ENCODE results near the gene BNC2. TPM values are rescaled to one million over a fixed set of nuclear protein-coding genes. Genes with fewer than 3 reads are reported as not detected.

BNC2 gene
- total and polyA plus RNA-seq, 2 experiments from 2014 or later: 19.3 to 20.7 TPM

DNA sequence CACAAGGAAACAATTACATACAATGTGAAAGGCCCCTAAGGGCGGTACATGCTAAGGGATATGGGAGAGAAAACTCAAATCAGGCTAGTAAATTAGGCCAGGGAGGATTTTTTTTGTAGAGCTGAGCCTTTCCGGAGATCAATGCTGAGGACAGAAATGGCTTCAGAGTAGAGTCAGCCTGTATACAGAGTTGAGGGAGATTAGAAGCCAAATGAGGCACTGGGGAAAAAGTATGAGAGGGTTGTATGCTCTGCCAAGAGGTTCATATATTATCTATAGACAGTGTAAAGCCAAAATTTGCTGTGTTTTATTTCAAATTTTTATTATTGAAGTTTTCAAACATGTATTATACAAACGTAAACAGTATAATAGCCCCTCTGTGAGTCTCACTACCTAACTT is 103.1 kb downstream of the BNC2 start:
- no peaks in the 10 kb centered on the region for H3K36me3 ChIP-seq (replicated peaks; ENCODE audit: insufficient read depth, low read depth)
- no peaks in the 10 kb centered on the region for H3K9me3 ChIP-seq (ENCODE audit: low read depth)
- H3K4me1 ChIP-seq (ENCODE audit: insufficient read depth): no peaks in the 10 kb centered on the region
- peaks cover 12% of the 10 kb centered on the region for H3K79me2 ChIP-seq
- H3K27ac ChIP-seq: no peak overlapping the region
- no peaks in the 10 kb centered on the region for H3K27me3 ChIP-seq
- 82% methylated on average over 3 of the region's 3 CpGs for WGBS (ENCODE audit: low lambda C conversion rate, missing lambda C conversion rate)
- no peak overlapping the region for H2AFZ ChIP-seq
- no peak for TF ChIP-seq EZH2 (IDR thresholded peaks at IDR 0.05; ENCODE audit: borderline replicate concordance)
- TF ChIP-seq, protein P1, sequence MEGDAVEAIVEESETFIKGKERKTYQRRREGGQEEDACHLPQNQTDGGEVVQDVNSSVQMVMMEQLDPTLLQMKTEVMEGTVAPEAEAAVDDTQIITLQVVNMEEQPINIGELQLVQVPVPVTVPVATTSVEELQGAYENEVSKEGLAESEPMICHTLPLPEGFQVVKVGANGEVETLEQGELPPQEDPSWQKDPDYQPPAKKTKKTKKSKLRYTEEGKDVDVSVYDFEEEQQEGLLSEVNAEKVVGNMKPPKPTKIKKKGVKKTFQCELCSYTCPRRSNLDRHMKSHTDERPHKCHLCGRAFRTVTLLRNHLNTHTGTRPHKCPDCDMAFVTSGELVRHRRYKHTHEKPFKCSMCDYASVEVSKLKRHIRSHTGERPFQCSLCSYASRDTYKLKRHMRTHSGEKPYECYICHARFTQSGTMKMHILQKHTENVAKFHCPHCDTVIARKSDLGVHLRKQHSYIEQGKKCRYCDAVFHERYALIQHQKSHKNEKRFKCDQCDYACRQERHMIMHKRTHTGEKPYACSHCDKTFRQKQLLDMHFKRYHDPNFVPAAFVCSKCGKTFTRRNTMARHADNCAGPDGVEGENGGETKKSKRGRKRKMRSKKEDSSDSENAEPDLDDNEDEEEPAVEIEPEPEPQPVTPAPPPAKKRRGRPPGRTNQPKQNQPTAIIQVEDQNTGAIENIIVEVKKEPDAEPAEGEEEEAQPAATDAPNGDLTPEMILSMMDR (IDR thresholded peaks at IDR 0.05; ENCODE audit: poor library complexity): no peak
- no peak for TF ChIP-seq EZH2phosphoT487 (IDR thresholded peaks at IDR 0.05; ENCODE audit: low read depth, severe bottlenecking, unreplicated experiment)
- H3K9me2 ChIP-seq (replicated peaks; ENCODE audit: insufficient read depth): no peaks in the 10 kb centered on the region
- no peak overlapping the region for H3K4me2 ChIP-seq
- H4K20me1 ChIP-seq (ENCODE audit: insufficient read depth, poor library complexity, severe bottlenecking): no peaks in the 10 kb centered on the region
- no peak overlapping the region for H3K4me3 ChIP-seq
- no peak for DNase-seq (ENCODE audit: low spot score)

DNA sequence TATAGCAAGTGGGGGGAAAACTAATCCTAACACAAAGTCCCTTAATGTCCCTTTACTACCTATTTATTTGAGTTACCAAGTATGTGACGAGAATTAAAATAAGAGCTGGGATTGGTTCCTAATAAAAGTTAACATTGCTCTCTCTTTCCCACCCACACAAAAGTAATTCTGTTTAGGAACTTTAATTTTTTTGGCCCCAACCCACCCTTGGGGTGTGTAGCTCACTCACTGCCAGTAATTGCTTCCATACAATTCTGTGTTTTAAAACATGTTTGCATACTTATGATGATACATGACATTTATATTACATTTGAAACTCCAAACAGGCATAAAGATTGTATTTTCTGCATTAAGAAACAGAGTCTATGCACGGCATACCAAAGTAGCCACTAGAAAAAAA is 106.5 kb downstream of the BNC2 start:
- no peak for DNase-seq (ENCODE audit: low spot score)
- Histone ChIP-seq H3K4me3 (no peak overlapping the region), H4K20me1 (ENCODE audit: insufficient read depth, poor library complexity, severe bottlenecking) (no peaks in the 10 kb centered on the region), H3K79me2 (peaks cover 4% of the 10 kb centered on the region), H3K9me2 (replicated peaks; ENCODE audit: insufficient read depth) (no peaks in the 10 kb centered on the region), H3K9me3 (ENCODE audit: low read depth) (no peaks in the 10 kb centered on the region), H3K36me3 (replicated peaks; ENCODE audit: insufficient read depth, low read depth) (no peaks in the 10 kb centered on the region), H3K27ac (no peak overlapping the region), H2AFZ (no peak overlapping the region), H3K4me1 (ENCODE audit: insufficient read depth) (no peaks in the 10 kb centered on the region), H3K27me3 (no peaks in the 10 kb centered on the region), H3K4me2 (no peak overlapping the region)
- TF ChIP-seq, protein P1 (IDR thresholded peaks at IDR 0.05; ENCODE audit: poor library complexity): no peak
- TF ChIP-seq EZH2 (IDR thresholded peaks at IDR 0.05; ENCODE audit: borderline replicate concordance) (no peak), EZH2phosphoT487 (IDR thresholded peaks at IDR 0.05; ENCODE audit: low read depth, severe bottlenecking, unreplicated experiment) (no peak)
- 78% methylated on average over 2 of the region's 2 CpGs for WGBS (ENCODE audit: low lambda C conversion rate, missing lambda C conversion rate)

- Histone ChIP-seq H3K27me3 (no peaks in the 10 kb centered on the region), H3K4me1 (ENCODE audit: insufficient read depth) (peaks cover 8% of the 10 kb centered on the region), H3K4me2 (no peak overlapping the region), H4K20me1 (ENCODE audit: insufficient read depth, poor library complexity, severe bottlenecking) (no peaks in the 10 kb centered on the region), H2AFZ (no peak overlapping the region), H3K4me3 (no peak overlapping the region), H3K79me2 (no peaks in the 10 kb centered on the region), H3K9me2 (replicated peaks; ENCODE audit: insufficient read depth) (no peaks in the 10 kb centered on the region), H3K9me3 (ENCODE audit: low read depth) (no peaks in the 10 kb centered on the region), H3K27ac (peak overlapping the region; percentile 23), H3K36me3 (replicated peaks; ENCODE audit: insufficient read depth, low read depth) (no peaks in the 10 kb centered on the region)
- 70% methylated on average over 8 of the region's 8 CpGs for WGBS (ENCODE audit: low lambda C conversion rate, missing lambda C conversion rate)
- TF ChIP-seq EZH2phosphoT487 (IDR thresholded peaks at IDR 0.05; ENCODE audit: low read depth, severe bottlenecking, unreplicated experiment): no peak
- no peak for DNase-seq (ENCODE audit: low spot score)
These were observed 114.9 kb downstream of the BNC2 start for GRCh38 chr9:16755467-16756160.

DNA sequence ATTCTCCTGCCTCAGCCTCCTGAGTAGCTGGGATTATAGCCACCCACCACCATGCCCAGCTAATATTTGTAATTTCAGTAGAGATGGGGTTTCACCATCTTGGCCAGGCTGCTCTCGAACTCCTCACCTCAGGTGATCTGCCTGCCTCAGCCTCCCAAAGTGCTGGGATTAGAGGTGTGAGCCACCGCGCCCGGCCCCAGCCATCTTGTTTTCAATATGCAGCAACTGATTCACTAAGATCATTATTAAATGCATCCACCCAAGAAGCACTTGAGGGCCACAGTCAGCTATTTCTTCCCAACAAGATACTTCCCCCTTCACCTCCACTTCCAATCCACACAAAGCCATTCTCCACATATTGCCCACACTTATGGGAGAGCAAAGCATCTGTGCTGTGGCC is 115.8 kb downstream of the BNC2 start:
- Histone ChIP-seq H2AFZ (no peak overlapping the region), H3K27me3 (no peaks in the 10 kb centered on the region), H3K79me2 (no peaks in the 10 kb centered on the region), H4K20me1 (ENCODE audit: insufficient read depth, poor library complexity, severe bottlenecking) (no peaks in the 10 kb centered on the region), H3K4me2 (no peak overlapping the region), H3K9me3 (ENCODE audit: low read depth) (no peaks in the 10 kb centered on the region), H3K4me1 (ENCODE audit: insufficient read depth) (peaks cover 8% of the 10 kb centered on the region), H3K36me3 (replicated peaks; ENCODE audit: insufficient read depth, low read depth) (no peaks in the 10 kb centered on the region), H3K4me3 (no peak overlapping the region), H3K27ac (no peak overlapping the region), H3K9me2 (replicated peaks; ENCODE audit: insufficient read depth) (no peaks in the 10 kb centered on the region)
- 100% methylated on average over 4 of the region's 4 CpGs for WGBS (ENCODE audit: low lambda C conversion rate, missing lambda C conversion rate)
- TF ChIP-seq EZH2phosphoT487 (IDR thresholded peaks at IDR 0.05; ENCODE audit: low read depth, severe bottlenecking, unreplicated experiment) (no peak), EZH2 (IDR thresholded peaks at IDR 0.05; ENCODE audit: borderline replicate concordance) (no peak)
- TF ChIP-seq, protein P1 (IDR thresholded peaks at IDR 0.05; ENCODE audit: poor library complexity): no peak
- DNase-seq (ENCODE audit: low spot score): no peak
